Pancreas (tissue), 10 donors: ENCODE measurements around the gene RAP1GAP2. TPM values are rescaled to one million over a fixed set of nuclear protein-coding genes. Genes with fewer than 3 reads are reported as not detected.

ENCODE experiments used
- ATAC-seq, 4 donors: fragments of 200-7000 bp; cut with Tn5 transposase; one replicate each; pipeline versions ENCODE4 v1.8.0 to v1.9.1; 2020; ENCODE audit warnings: mild to moderate bottlenecking in 4 of 4, moderate library complexity in 4 of 4
- DNase-seq, 6 donors: peaks; one replicate each; pipeline ENCODE4 v3.0.0-alpha.2; 2020
- FAIRE-seq: peaks from 2 replicates; lab custom pipeline; 2012; peaks lifted over from hg19 to GRCh38; lab: Jason Lieb, UNC
- H3K27ac ChIP-seq, 4 donors: fragments of 200-600 bp; sonication (generic); 1 replicate in 3 of 4; 2 replicates in 1 of 4; pipeline versions ENCODE4 v1.5.0 to v1.8.0; 2020
- H3K27me3 ChIP-seq, 4 donors: fragments of 200-600 bp; one replicate each; pipeline ENCODE4 v1.8.0; 2021
- H3K36me3 ChIP-seq, 3 donors: fragments of 200-600 bp; sonication (generic) in 1 of 3; one replicate each; pipeline versions ENCODE4 v1.5.0 to v1.8.0; 2020 to 2021
- H3K4me1 ChIP-seq, 3 donors: fragments of 200-600 bp; one replicate each; pipeline ENCODE4 v1.8.0; 2021
- H3K4me3 ChIP-seq, 4 donors: fragments of 200-600 bp; sonication (generic) in 2 of 4; one replicate each; pipeline versions ENCODE4 v1.5.0 to v1.8.0; 2020 to 2021
- H3K9me3 ChIP-seq, 4 donors: fragments of 200-600 bp; one replicate each; pipeline ENCODE4 v1.8.0; 2021
- CTCF ChIP-seq, 4 donors: fragments of 200-600 bp; sonication (generic) in 3 of 4; IDR thresholded peaks; one replicate each; pipeline versions ENCODE4 v1.5.0 to v1.8.0; 2021; ENCODE audit warnings: antibody characterized with exemption in 4 of 4
- WGBS, 2 donors: extraction: QIAGEN DNeasy Blood & Tissue Kit; methylation state at CpG; one replicate each; pipeline ENCODE4 v1.1.7; 2013; 5-methylcytosine and 5-hydroxymethylcytosine counted together
- intact Hi-C, 3 donors: fragments of 100-400 bp; cut with DNase I; formaldehyde crosslinking; loops; one replicate each; pipeline versions ENCODE4 v1.11.1 to v1.14.2; 2022
- polyA plus RNA-seq, 2 donors: library from polyadenylated mRNA; stranded (reverse); fragments of 200-250 nt; gene quantifications; one replicate each; pipeline ENCODE4 v1.2.3, GENCODE V29; 2013
- total RNA-seq, 6 donors: library from RNA; stranded (reverse); fragmentation: NEBNext Ultra II Directional in 4 of 6; extraction: Animal tissue kit (Norgen Biotek cat#: 25700) in 4 of 6; gene quantifications; one replicate each; pipeline versions ENCODE4 v1.2.1 to v1.2.4, GENCODE V29; 2021 to 2023
- donor health status: healthy with polysubstance abuse.
- donor health status: DM: no; HTN: no; CAD: no; lungs with moderate emphysema.
- donor health status: DM: no; HTN: no; CAD: no.
- donor health status: control.
- donor health status: control.
- donor health status: Bipolar disorder and iron deficiency.
- donor health status: DM: yes; HTN: yes; CAD: no.
- donor health status: DM: no; HTN: no; CAD: no.
- donor health status: DM: no; HTN: no; CAD: no.
- donor health status: DM: yes; HTN: yes; CAD: no.

Gene RAP1GAP2
- total and polyA plus RNA-seq, 8 donors = 29.7 to 51.2 (median 43.0) TPM

- no peak overlapping the region for H3K27ac ChIP-seq
- 93 to 97% methylated on average over 11 of the region's 11 CpGs for WGBS, 2 donors
- no peaks in the 10 kb centered on the region for H3K27me3 ChIP-seq
- FAIRE-seq (no peak), DNase-seq (no peak), ATAC-seq (no peak)
- TF ChIP-seq CTCF (IDR thresholded peaks at IDR 0.05) = no peak
- no peaks in the 10 kb centered on the region for H3K9me3 ChIP-seq
- H3K4me1 ChIP-seq = peaks cover 0 to 13% (median 9%) of the 10 kb centered on the region in 3 donors
- H3K36me3 ChIP-seq = no peaks in the 10 kb centered on the region
- intact Hi-C loops = no loop called here
- H3K4me3 ChIP-seq = no peak overlapping the region
Measured at GRCh38 chr17:2964831-2965230, 168.6 kb downstream of the RAP1GAP2 start.

- Histone ChIP-seq H3K27ac (peak overlapping the region in 3 of 4 donors; percentile 39 to 67 (median 66)), H3K4me1 (peaks cover 0 to 5% (median 0%) of the 10 kb centered on the region in 3 donors), H3K9me3 (no peaks in the 10 kb centered on the region), H3K36me3 (no peaks in the 10 kb centered on the region), H3K4me3 (no peak overlapping the region), H3K27me3 (no peaks in the 10 kb centered on the region)
- TF ChIP-seq CTCF (IDR thresholded peaks at IDR 0.05) = no peak
- DNase-seq (no peak), ATAC-seq (peak; percentile 33 to 81 (median 70)), FAIRE-seq (no peak)
- 64 to 66% methylated on average over 14 of the region's 14 CpGs for WGBS, 2 donors
- intact Hi-C loops = no loop called here
Measured at GRCh38 chr17:2965621-2966595, 169.7 kb downstream of the RAP1GAP2 start.

GRCh38 chr17:2967515-2967914 is 171.3 kb downstream of the RAP1GAP2 start:
- DNase-seq = no peak
- no peaks in the 10 kb centered on the region for H3K9me3 ChIP-seq
- WGBS, 2 donors = 78 to 81% methylated on average over 6 of the region's 6 CpGs

GRCh38 chr17:2971851-2972250 is 175.6 kb downstream of the RAP1GAP2 start:
- DNase-seq (no peak), ATAC-seq (no peak), FAIRE-seq (no peak)
- H3K36me3 ChIP-seq = no peaks in the 10 kb centered on the region
- no peaks in the 10 kb centered on the region for H3K4me1 ChIP-seq
- H3K4me3 ChIP-seq = no peak overlapping the region
- no peaks in the 10 kb centered on the region for H3K27me3 ChIP-seq
- WGBS, 2 donors = 95 to 97% methylated on average over 2 of the region's 2 CpGs
- no peak overlapping the region for H3K27ac ChIP-seq
- intact Hi-C loops = no loop called here
- no peak for TF ChIP-seq CTCF (IDR thresholded peaks at IDR 0.05)
- H3K9me3 ChIP-seq = no peaks in the 10 kb centered on the region

More at GRCh38 chr17:2967515-2967914, 171.3 kb downstream of the RAP1GAP2 start:
- Histone ChIP-seq H3K4me3 (no peak overlapping the region), H3K27ac (no peak overlapping the region), H3K4me1 (peaks cover 0 to 5% (median 0%) of the 10 kb centered on the region in 3 donors), H3K36me3 (no peaks in the 10 kb centered on the region), H3K27me3 (no peaks in the 10 kb centered on the region)
- FAIRE-seq (peak; percentile 41), ATAC-seq (no peak)
- intact Hi-C loops = no loop called here
- no peak for TF ChIP-seq CTCF (IDR thresholded peaks at IDR 0.05)

GRCh38 chr17:2972749-2973148 is 176.5 kb downstream of the RAP1GAP2 start:
- H3K4me1 ChIP-seq = no peaks in the 10 kb centered on the region
- no peak for TF ChIP-seq CTCF (IDR thresholded peaks at IDR 0.05)
- intact Hi-C loops = no loop called here
- H3K4me3 ChIP-seq = no peak overlapping the region
- WGBS, 2 donors = 77 to 82% methylated on average over 4 of the region's 4 CpGs
- ATAC-seq = no peak
- DNase-seq = no peak
- H3K9me3 ChIP-seq = no peaks in the 10 kb centered on the region
- H3K36me3 ChIP-seq = no peaks in the 10 kb centered on the region
- no peak overlapping the region for H3K27ac ChIP-seq
- FAIRE-seq = no peak
- H3K27me3 ChIP-seq = no peaks in the 10 kb centered on the region
